IMR-90 (cell line): ENCODE measurements around the gene SLC25A24.
"Not testable (repeated sequence)": the region's sequence is repeated elsewhere in the genome, so short reads cannot be mapped to it uniquely, and the experiment has no call there.

Source experiments
- BHLHE40 ChIP-seq: fragments of 150-350 bp; IDR thresholded peaks from 2 replicates; pipeline ENCODE4 v1.6.1; 2016; ENCODE audit warnings: mild to moderate bottlenecking, low read depth, low read length
- CTCF ChIP-seq: conservative IDR thresholded peaks from 2 replicates; pipeline ENCODE4 v1.5.1; 2012; ENCODE audit warnings: mild to moderate bottlenecking, low read depth, low read length, improper control_type of control experiment
- MAFK ChIP-seq: IDR thresholded peaks from 2 replicates; pipeline ENCODE4 v1.6.1; 2012; ENCODE audit warnings: low read depth, low read length, improper control_type of control experiment
- POLR2A ChIP-seq: IDR thresholded peaks from 2 replicates; pipeline ENCODE4 v1.6.1; 2012; ENCODE audit warnings: mild to moderate bottlenecking, low read depth, low read length

- not testable (repeated sequence) for TF ChIP-seq BHLHE40, MAFK, POLR2A, CTCF
Observed at GRCh38 chr1:108133148-108133547, 67.0 kb downstream of the SLC25A24 start.
